ENCODE measurements around the gene TBC1D9.
"Not testable (repeated sequence)": the region's sequence is repeated elsewhere in the genome, so short reads cannot be mapped to it uniquely, and the experiment has no call there.

TBC1D9 gene

DNA sequence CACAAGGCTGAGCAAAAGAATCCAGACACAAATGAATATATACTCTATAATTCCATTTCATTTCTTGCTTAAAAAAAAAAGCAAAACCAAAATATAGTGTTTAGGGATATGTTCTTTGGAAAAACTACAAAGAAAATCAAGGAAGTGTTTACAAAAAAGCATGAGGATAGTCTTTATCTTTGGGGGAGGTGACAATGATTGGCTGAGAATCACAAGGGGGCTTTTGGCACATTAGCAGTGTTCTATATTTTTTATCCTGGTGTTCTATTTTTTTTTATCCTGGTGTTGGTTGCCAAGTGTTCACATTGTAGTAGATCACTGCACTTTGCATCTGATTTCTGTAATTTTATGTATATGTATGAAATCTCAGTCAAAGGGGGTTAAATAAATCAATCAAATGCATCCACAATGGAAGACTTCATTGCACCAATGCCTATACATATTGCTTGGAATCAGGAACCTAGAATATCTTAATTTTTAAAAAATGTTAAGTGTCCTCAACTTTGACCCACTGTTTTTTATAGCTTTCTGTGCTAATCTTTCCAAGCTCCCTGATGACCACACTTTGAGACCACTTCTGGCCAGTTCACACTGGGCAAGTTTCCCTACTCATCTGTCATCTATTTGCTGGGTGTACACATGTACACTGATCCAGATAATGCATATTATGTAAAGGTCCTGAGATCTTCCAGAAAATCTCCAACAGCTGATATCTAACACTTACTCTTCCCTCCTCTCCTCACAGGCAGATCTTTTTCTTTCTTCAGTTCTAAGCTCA is 3.7 kb downstream of the TBC1D9 start:
- DNase-seq: no peak

GRCh38 chr4:140750470-140750869 is 5.7 kb downstream of the TBC1D9 start:
- DNase-seq: no peak

GRCh38 chr4:140748171-140748570 is 8.0 kb downstream of the TBC1D9 start:
- DNase-seq: no peak

DNA sequence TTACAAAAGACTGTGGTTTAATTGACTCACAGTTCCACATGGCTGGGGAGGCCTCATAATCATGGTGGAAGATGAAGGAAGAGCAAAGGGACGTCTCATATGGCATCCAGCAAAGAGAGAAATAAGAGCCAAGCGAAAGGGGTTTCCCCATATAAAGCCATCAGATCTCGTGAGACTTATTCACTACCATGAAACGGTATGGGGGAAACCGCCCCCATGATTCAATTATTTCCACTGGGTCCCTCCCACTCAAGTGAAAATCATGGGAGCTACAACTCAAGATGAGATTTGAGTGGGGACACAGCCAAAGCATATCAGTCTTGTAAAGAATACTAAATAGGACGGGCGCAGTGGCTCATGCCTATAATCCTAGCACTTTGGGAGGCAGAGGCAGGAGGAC is 9.6 kb downstream of the TBC1D9 start:
- DNase-seq: not testable (repeated sequence)

DNA sequence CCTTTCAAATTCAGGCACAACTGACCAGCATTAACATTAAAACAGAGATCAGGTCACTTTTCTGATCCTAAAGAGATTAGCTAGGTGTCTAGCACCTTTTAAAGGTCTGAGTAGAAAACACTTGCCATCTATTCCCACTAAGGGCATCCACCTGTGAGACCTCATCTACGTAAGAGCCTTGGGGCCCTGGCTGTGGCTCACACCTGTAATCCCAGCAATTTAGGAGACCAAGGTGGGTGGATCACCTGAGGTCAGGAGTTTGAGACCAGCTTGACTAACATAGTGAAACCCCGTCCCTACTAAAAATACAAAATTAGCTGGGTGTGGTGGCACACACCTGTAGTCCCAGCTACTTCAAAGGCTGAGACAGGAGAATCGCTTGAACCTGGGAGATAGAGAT is 11.8 kb downstream of the TBC1D9 start:
- no peak for DNase-seq

DNA sequence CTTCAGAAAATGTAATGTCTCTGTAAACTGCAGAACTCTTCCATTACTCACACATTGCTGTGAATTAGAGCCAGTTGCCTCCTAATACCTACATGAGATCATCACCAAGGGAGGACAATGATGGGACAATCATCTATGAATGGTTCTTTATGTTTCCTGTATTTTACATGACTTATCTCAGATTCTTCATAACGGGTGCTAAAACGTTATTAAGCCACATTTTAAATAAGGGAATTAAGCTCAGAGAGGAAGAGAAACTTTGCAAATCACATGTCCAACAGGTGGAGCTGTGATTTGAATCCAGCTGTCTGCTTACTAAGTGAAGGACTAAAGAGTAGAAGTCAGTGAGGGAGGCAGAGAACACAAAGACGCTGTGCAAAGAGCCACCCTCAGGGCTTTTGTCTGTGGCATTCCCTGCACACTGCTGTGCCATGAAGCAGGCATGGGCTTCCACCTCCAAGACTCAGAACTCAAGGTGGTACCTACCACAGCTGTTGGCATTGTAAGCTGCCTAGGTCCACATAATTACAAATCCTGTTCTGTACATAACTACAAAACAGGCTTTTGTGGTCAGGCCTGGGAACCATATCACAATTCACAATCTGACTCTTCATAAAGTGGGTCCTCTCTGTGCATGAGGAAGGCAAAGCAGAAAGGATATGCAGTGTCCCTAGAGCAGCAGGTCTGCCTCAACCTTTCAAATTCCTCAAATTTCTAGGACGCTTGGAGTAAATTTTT is 12.8 kb downstream of the TBC1D9 start:
- no peak for DNase-seq

DNA sequence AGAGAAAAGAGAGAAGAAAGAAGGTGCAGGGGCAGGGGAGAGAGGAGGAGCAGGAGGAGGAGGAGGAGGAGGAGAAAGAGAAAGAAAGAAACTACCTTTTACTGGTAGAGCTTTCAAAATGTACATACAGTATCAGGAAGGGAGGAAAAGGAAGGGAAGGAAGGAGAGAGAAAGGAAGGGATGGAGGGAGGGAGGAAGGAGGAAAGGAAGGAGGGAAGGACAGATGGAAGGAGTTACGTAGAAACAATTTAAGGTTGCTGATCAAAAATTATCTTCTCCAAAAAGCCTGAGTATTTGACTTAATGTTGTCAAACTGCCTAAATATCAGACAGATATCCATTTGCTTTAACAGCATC is 13.4 kb downstream of the TBC1D9 start:
- DNase-seq: no peak

DNA sequence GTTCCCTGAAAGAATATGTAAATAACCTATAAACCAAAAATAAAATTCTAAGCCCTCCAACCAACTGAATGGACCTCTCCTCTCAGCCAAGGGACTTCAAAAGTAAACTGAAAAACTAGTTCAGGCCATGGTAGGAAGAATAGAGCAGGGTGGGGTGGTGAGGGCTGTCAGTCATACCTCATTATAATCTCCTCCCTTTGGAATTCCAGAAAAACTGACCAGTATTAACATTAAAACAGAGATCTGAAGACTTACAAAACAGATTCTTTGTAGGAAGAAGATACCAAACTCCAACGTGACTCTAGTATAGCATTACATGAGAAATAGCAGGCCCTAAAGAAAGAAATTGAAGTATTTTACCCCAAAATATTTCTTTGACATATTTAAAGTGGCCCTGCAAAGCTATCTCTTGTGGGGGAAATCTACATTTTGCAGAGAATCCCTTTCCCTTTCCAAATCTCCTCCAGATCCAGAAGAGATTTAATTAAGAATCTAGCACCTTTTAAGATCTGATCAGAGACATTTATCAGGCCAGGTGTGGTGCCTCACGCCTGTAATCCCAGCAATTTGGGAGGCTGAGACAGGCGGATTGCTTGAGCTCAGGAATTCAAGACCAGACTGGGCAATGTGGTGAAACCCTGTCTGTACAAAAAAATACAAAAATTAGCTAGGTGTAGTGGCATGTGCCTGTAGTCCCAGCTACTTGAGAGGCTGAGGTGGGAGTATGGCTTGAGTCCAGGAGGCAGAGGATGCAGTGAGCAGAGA is 15.1 kb downstream of the TBC1D9 start:
- DNase-seq: no peak

GRCh38 chr4:140740422-140740821 is 15.8 kb downstream of the TBC1D9 start:
- no peak for DNase-seq

GRCh38 chr4:140739971-140740370 is 16.2 kb downstream of the TBC1D9 start:
- no peak for DNase-seq

DNA sequence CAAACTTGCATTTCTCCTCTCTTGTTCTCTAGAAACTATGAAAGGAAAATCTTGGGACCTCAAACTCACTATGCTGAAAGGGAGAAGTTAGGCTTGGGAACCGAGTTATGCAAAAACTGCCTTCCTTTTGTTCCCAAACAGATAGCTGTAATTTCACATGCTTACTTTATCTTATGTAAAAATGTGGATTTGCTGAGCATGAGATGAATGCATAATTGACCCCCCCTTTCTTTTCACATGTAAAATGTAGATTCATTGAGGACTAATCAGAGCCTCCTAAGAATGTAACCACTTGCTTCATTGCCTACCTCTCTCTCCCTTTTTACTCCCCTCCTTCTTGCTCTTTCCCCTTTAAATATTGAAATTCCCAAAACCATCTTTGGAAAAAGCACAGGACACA is 18.0 kb downstream of the TBC1D9 start:
- no peak for DNase-seq

- DNase-seq: no peak
These were observed 19.4 kb downstream of the TBC1D9 start for GRCh38 chr4:140736669-140737343.

DNA sequence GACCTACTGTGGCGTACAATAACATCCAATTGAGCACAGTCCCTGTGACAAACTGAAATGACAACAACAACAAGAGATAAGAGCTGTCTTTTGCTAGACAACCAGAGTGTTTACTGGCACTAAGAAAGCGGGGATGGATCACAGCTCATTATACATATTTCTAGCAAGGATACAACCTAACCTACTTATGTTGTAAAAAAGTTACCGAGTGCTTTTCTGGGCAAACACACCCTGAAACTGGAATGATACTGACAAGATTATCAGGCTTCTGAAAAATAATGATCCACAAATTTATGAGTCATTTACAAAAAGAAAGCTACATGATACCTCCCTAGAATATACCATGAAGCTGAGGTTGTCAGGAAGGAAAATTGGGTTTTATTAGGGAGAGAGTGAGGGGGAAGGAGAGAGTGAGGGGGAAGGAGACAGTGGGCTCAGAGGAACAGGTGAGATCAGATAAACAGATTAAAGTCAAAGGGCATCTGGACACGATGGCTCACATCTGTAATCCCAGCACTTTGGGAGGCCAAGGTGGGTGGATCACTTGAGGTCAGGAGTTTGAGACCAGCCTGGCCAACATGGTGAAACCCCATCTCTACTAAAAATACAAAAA is 20.3 kb downstream of the TBC1D9 start:
- DNase-seq: no peak

DNA sequence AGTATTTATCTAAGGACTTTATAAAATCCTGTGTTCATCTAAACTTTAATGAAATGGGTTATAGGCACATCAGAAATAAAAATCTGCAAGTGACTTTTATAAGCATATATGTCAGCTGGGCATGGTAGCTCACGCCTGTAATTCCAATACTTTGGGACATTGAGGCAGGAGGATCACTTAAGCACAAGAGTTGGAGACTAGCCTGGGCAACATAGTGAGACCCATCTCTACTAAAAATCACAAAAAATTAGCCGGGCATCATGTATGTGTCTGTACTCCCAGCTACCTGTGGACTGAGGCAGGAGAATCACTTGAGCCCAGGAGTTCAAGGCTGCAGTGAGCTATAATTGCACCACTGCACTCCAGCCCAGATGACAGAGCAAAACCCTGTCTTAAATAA is 20.9 kb downstream of the TBC1D9 start:
- DNase-seq: no peak

DNA sequence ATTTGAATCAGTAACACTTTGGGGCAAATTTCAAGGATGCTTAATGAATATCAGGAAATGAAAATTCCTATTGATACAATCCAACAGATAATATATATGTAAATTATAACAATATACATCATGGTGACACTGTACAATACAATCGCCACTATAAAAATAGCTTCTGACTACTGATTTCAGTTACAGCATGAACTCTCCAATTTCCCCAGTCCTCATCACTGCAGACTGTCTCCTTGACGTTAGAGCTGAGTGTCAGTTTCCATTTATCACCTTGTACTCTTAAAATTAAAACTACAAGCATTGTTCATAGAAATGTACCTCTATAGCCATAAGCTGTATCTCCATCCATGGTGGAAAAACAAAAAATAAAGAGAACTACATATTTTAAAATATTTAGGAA is 23.4 kb downstream of the TBC1D9 start:
- DNase-seq: no peak

DNA sequence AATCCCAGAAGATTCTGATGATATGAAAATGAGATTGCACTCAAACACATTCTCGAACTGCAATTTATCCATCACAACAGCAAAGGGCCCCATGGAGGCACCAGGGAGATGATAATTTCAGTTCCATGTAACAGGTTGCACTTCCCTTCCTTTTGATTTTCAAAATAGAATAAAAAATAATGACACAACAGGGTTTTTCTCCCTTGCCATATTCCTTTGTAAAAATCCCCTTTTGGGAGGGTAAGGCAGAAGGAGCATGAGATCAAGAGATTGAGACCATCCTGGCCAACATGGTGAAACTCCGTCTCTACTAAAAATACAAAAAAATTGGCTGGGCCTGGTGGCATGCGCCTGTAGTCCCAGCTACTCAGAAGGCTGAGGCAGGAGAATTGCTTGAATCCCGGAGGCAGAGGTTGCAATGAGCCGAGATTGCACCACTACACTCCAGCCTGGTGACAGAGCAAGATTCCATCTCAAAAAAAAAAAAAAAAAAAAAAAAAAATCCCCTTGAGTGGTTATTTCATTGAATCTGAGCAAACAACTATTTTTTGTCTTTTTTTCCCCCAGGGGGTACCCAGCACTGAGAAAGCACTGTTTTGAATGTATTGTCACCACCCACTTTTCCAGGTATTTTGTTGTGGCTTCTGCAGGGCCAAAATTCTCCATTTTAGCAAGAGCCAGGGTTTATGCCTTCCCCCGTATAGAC is 26.7 kb downstream of the TBC1D9 start:
- no peak for DNase-seq

GRCh38 chr4:140726776-140727500 is 29.2 kb downstream of the TBC1D9 start:
- DNase-seq: no peak

DNA sequence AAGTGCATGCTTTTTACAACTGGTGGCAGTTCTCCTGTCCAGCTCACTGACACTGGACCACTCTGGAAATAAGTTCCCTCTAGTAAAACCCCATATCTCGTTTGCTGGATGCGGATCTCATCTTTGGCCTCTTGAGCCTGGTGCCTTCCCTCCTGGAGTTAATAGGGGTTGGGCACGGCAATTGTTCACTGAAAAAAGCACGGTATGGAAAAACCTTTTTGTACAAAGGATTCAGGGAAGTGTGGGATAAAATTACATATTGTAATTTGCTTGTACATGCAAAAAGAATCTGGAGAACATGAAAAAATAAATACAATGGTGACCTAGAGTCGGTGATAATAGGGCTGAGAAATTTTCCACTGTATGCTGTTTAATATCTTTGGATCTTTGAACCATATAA is 30.6 kb downstream of the TBC1D9 start:
- no peak for DNase-seq

DNA sequence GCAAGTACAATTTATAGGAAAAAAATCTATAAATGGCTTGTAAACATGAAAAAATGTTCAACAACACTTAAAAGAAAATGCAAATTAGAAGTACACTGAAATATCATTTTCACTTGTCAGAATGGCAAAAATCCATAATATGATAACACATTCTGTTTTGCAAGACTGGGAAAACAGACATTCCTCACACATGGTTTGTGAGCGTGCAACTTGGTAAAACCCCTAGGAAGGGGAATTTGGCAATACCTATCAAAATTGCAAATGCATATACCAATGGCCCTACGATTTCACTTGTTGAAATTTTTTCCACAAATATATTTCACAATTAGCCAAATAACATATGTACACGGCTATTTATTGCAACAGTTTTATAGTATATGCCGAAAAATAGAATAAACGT is 31.4 kb downstream of the TBC1D9 start:
- DNase-seq: no peak

DNA sequence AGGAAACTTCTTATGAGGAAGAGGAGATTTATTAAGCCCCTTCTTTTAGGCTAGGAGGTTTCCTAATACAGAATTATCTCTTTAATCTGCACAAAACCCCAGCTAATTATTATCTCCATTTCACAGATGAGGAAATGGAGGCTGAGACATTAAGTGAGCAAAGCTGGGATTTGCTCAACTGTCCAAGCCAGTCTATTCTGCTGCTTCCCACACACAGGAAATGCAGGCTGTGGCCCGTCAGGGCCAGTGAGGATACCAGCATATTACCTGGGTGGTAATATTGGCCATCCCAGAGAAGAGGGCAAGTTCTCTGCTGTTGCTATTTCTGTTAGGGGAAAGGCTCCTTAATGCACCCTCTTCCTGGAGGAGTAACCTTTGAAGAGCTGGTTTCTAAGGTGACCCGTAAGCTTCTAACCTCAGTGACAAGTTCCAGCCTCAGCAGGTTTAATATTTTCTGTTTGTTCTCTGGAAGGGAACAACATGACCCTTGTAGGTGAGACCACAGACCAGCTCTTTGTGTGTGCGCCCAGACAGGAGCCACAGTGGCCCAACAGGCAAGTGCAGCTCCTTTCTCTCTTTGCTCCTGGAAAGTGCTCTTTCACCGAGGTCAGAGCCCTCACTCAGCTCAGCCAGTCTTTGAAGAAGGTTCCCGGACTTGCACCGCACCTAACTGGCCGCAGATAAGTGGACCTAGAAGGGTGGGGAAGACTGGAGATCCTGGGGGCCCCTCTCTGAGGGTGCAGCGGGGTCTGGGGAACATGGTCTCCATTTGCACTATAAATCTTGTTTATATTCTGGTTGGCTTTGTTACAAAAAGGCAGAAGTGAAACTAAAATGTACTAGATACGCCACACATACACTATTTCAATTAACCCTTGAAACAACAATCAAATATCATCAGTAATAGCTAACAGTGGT is 35.5 kb downstream of the TBC1D9 start:
- DNase-seq: no peak
